B cell (primary cell): ENCODE results near the gene MAEA. TPM values are rescaled to one million over a fixed set of nuclear protein-coding genes. Genes with fewer than 3 reads are reported as not detected.

Experiments used
- ATAC-seq: fragments of 200-7000 bp; cut with Tn5 transposase; one replicate; pipeline ENCODE4 v1.10.0; 2021; ENCODE audit warnings: low read depth, mild to moderate bottlenecking, moderate number of reproducible peaks, moderate library complexity
- CTCF ChIA-PET: fragments of 350-600 bp; sonication (Branson Sonifier 250); formaldehyde crosslinking; loops from one replicate; lab custom pipeline; 2021; ENCODE audit warnings: antibody characterized with exemption, inconsistent platforms; lab: Charles Lee
- POLR2A ChIA-PET: fragments of 350-600 bp; sonication (Branson Sonifier 250); formaldehyde crosslinking; loops from one replicate; lab custom pipeline; 2021; ENCODE audit warnings: antibody characterized with exemption; lab: Charles Lee
- DNase-seq: peaks from one replicate; pipeline ENCODE4 v3.0.0; 2013
- H2AFZ ChIP-seq: 2 replicates; pipeline ENCODE4 v1.6.1; 2012; ENCODE audit warnings: mild to moderate bottlenecking, low read depth, low read length; ENCODE audit not compliant: insufficient read depth, poor library complexity, severe bottlenecking
- H3K27ac ChIP-seq, 2 donors: 1 replicate in 1 of 2; 2 replicates in 1 of 2; pipeline ENCODE4 v1.5.1; 2012 to 2013; ENCODE audit warnings: low read length in 2 of 2, mild to moderate bottlenecking in 2 of 2, moderate library complexity in 1 of 2
- H3K27me3 ChIP-seq, 4 experiments: fragments of 200-600 bp in 1 of 4; sonication (generic) in 1 of 4; replicated peaks in 1 of 4; 1 replicate in 2 of 4; 2 replicates in 2 of 4; pipeline versions ENCODE4 v1.6.1 to v1.7.0; 2013 to 2016; ENCODE audit warnings: low read length in 3 of 4, mild to moderate bottlenecking in 2 of 4, mixed read lengths in 1 of 4, moderate library complexity in 1 of 4; ENCODE audit not compliant: insufficient read depth in 4 of 4, control insufficient read depth in 3 of 4; ENCODE audit errors: control extremely low read depth in 1 of 4
- H3K36me3 ChIP-seq, 2 experiments: replicated peaks in 1 of 2; 1 replicate in 1 of 2; 2 replicates in 1 of 2; pipeline versions ENCODE4 v1.6.1 to v1.7.1; 2013; ENCODE audit warnings: low read length in 1 of 2; ENCODE audit not compliant: insufficient read depth in 2 of 2, control insufficient read depth in 1 of 2; ENCODE audit errors: control extremely low read depth in 1 of 2, extremely low read depth in 1 of 2
- H3K4me1 ChIP-seq, 2 donors: fragments of 200-600 bp in 1 of 2; sonication (generic) in 1 of 2; 1 replicate in 1 of 2; 2 replicates in 1 of 2; pipeline versions ENCODE4 v1.5.1 to v1.6.1; 2013 to 2017; ENCODE audit warnings: low read length in 2 of 2; ENCODE audit not compliant: control insufficient read depth in 2 of 2, insufficient read depth in 2 of 2
- H3K4me2 ChIP-seq: replicated peaks from 2 replicates; pipeline ENCODE3; 2012; ENCODE audit warnings: mild to moderate bottlenecking, low read depth, low read length; ENCODE audit not compliant: poor library complexity, severe bottlenecking
- H3K4me3 ChIP-seq, 5 experiments: fragments of 200-600 bp in 1 of 5; sonication (generic) in 1 of 5; 1 replicate in 3 of 5; 2 replicates in 2 of 5; pipeline versions ENCODE4 v1.5.1 to v1.7.0; 2011 to 2016; ENCODE audit warnings: low read length in 4 of 5, mild to moderate bottlenecking in 4 of 5, low read depth in 2 of 5, control low read depth in 1 of 5, moderate library complexity in 1 of 5; ENCODE audit not compliant: insufficient read depth in 1 of 5; ENCODE audit errors: control extremely low read depth in 1 of 5, extremely low read depth in 1 of 5
- H3K79me2 ChIP-seq: fragments of 200-600 bp; sonication (generic); one replicate; pipeline ENCODE4 v1.6.0; 2016; ENCODE audit warnings: low read length; ENCODE audit not compliant: control insufficient read depth, insufficient read depth
- H3K9ac ChIP-seq: fragments of 200-600 bp; sonication (generic); 2 replicates; pipeline ENCODE4 v1.6.1; 2017; ENCODE audit warnings: mild to moderate bottlenecking, low read length, moderate library complexity
- H3K9me3 ChIP-seq, 3 donors: one replicate each; pipeline versions ENCODE4 v1.6.1 to v1.7.1; 2013; ENCODE audit warnings: low read length in 2 of 3; ENCODE audit not compliant: control insufficient read depth in 2 of 3, insufficient read depth in 1 of 3; ENCODE audit errors: control extremely low read depth in 1 of 3
- H4K20me1 ChIP-seq: 2 replicates; pipeline ENCODE4 v1.6.0; 2012; ENCODE audit warnings: mild to moderate bottlenecking, low read length; ENCODE audit not compliant: insufficient read depth, control insufficient read depth, poor library complexity, severe bottlenecking
- H3K27ac Mint-ChIP-seq: one replicate; pipeline ENCODE4 v1.8.0; 2021; ENCODE audit warnings: mixed read lengths
- H3K27me3 Mint-ChIP-seq: one replicate; pipeline ENCODE4 v1.8.0; 2021; ENCODE audit warnings: mixed read lengths
- H3K4me1 Mint-ChIP-seq: one replicate; pipeline ENCODE4 v1.8.0; 2021; ENCODE audit warnings: mixed read lengths
- H3K4me3 Mint-ChIP-seq: one replicate; pipeline ENCODE4 v1.8.0; 2021; ENCODE audit warnings: mixed read lengths
- H3K9me3 Mint-ChIP-seq: one replicate; pipeline ENCODE4 v1.8.0; 2022; ENCODE audit warnings: mixed read lengths; ENCODE audit not compliant: insufficient read depth
- EZH2 ChIP-seq: IDR thresholded peaks from 2 replicates; pipeline ENCODE4 v1.6.1; 2012; ENCODE audit warnings: borderline replicate concordance, low read depth, mild to moderate bottlenecking, moderate library complexity, low read length; ENCODE audit not compliant: insufficient read depth, poor library complexity, severe bottlenecking
- WGBS: methylation state at CpG from one replicate; pipeline ENCODE4 v1.1.5; 2013; ENCODE audit warnings: missing lambda C conversion rate; ENCODE audit not compliant: insufficient coverage; 5-methylcytosine and 5-hydroxymethylcytosine counted together
- intact Hi-C: fragments of 100-400 bp; cut with micrococcal nuclease; formaldehyde crosslinking; loops from one replicate; pipeline ENCODE4 v1.10.0; 2022
- polyA plus RNA-seq: library from polyadenylated mRNA; depleted of rRNA; stranded (reverse); fragments of >200 nt; gene quantifications from 2 replicates; pipeline ENCODE4 v1.2.3, GENCODE V29; 2012
- total RNA-seq, 2 donors: library from RNA; stranded (reverse); fragments of 120-200 nt in 1 of 2; gene quantifications; 1 replicate in 1 of 2; 2 replicates in 1 of 2; pipeline versions ENCODE4 v1.2.3 to v1.2.4, GENCODE V29; 2013 to 2022
- TF ChIP-seq, protein P1 (sequence below): fragments of 200-600 bp; IDR thresholded peaks from one replicate; pipeline ENCODE4 v1.8.0; 2022; ENCODE audit warnings: antibody characterized with exemption, mild to moderate bottlenecking

Gene MAEA
- total and polyA plus RNA-seq, 2 donors (not counting 1 experiment from before 2014, with no cell fraction given), result 106 to 107 TPM

DNA sequence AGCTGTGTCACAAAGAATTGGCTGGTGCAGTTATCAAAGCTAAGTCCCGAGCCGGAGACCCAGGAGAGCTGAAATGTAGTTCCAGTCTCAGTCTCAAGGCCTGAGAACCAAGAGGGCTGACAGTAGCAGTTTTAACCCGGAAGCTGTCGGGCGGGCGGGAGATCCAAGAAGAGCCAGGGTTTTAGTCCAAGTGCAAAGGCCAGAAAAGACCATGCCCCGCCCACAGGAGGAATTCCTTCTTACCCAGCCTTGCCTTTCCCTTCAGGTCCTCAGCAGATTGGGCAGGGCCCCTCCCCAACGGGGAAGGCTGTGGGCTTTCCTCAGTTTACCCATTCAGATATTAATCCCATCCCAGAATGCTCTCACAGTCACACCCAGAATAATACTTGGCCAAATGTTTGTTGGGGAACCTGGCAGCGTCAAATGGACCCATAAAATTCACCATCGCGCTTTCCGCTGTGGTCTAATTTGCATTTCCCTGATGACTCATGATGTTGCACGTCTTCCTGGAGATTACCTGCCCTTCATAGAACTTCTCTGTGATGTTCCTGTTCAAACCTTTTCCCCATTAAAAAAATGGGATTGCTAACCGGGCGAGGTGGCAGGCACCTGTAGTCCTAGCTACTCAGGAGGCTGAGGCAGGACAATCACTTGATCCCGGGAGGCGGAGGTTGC lies 16.2 kb downstream of the MAEA start:
- Histone ChIP-seq H3K4me1 (peaks cover 18 to 35% of the 10 kb centered on the region in 2 donors), H3K27ac (no peak overlapping the region), H3K4me3 (no peak overlapping the region), H4K20me1 (peaks cover 89% of the 10 kb centered on the region), H3K9ac (no peak overlapping the region), H3K27me3 (no peaks in the 10 kb centered on the region), H3K9me3 (no peaks in the 10 kb centered on the region), H3K4me2 (no peak overlapping the region), H2AFZ (no peak overlapping the region), H3K79me2 (peaks cover 94% of the 10 kb centered on the region), H3K36me3 (peaks cover 0 to 5% of the 10 kb centered on the region in 2 experiments)
- CTCF ChIA-PET, result interaction anchor here (1.1 kb wide), 1 partner anchor 38 kb away, joined by 3 read pairs; no protein-coding TSS in a partner anchor
- intact Hi-C loops, result no loop called here
- POLR2A ChIA-PET, result no interaction called here
- no peak for DNase-seq
- H3K27me3 Mint-ChIP-seq, result no peaks in the 10 kb centered on the region
- ATAC-seq, result no peak
- no peaks in the 10 kb centered on the region for H3K9me3 Mint-ChIP-seq
- 85% methylated on average over 17 of the region's 17 CpGs for WGBS
- H3K27ac Mint-ChIP-seq, result no peak overlapping the region
- peak overlapping the region; percentile 6 for H3K4me3 Mint-ChIP-seq
- TF ChIP-seq, protein P1, sequence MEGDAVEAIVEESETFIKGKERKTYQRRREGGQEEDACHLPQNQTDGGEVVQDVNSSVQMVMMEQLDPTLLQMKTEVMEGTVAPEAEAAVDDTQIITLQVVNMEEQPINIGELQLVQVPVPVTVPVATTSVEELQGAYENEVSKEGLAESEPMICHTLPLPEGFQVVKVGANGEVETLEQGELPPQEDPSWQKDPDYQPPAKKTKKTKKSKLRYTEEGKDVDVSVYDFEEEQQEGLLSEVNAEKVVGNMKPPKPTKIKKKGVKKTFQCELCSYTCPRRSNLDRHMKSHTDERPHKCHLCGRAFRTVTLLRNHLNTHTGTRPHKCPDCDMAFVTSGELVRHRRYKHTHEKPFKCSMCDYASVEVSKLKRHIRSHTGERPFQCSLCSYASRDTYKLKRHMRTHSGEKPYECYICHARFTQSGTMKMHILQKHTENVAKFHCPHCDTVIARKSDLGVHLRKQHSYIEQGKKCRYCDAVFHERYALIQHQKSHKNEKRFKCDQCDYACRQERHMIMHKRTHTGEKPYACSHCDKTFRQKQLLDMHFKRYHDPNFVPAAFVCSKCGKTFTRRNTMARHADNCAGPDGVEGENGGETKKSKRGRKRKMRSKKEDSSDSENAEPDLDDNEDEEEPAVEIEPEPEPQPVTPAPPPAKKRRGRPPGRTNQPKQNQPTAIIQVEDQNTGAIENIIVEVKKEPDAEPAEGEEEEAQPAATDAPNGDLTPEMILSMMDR, result no peak
- TF ChIP-seq EZH2, result no peak
- peaks cover 58% of the 10 kb centered on the region for H3K4me1 Mint-ChIP-seq
